Stimulated activated naive CD4-positive, alpha-beta T cell (primary cell): ENCODE measurements around the gene ATG5.
A peak's percentile ranks its signal among the peaks of the same experiment; 100 is the strongest.
"Not testable (repeated sequence)": the region's sequence is repeated elsewhere in the genome, so short reads cannot be mapped to it uniquely, and the experiment has no call there.

Experiments used
- DNase-seq, 6 experiments: peaks; one replicate each; lab custom pipeline; 2025; lab: John Stamatoyannopoulos, UW

Gene ATG5

DNA sequence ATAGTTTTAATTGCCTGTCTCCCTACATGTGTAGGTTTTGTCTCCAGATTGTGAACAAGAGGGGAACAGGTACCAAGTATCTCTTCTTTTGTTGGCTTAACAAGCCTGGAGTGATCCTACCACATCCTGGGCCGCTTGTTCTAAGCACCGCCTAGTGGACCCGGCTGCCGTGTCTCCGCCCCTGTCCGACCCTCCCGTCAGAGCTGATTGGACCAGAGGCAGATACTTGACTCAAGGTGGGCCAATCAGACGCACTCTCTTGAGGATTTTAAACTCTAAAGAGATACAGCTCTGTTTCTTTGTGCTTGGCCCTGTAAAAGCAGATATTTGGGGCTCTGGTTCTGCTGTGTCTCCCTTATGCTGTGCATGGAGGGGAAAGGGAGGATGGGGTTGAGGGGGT, 171.2 kb downstream of the ATG5 start:
- DNase-seq: no peak

DNA sequence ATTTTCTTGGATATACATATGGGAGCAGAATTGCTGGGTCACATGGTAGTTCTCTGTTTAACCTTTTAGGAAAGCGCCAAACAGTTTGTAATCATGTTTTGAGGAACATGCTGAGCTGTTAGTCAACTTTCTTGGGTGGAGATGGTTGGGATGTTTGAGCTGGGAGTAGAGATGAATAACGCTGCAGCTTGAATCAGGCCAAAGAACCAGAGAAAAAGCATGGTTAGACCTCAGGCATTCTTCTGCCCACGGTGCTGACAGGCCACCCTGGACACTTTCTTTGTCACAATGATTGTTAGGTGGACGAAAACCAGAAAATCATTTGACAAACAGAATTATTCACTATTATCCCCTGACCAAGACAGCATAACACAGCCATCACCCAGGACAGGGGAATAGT, 172.6 kb downstream of the ATG5 start:
- DNase-seq: no peak

DNA sequence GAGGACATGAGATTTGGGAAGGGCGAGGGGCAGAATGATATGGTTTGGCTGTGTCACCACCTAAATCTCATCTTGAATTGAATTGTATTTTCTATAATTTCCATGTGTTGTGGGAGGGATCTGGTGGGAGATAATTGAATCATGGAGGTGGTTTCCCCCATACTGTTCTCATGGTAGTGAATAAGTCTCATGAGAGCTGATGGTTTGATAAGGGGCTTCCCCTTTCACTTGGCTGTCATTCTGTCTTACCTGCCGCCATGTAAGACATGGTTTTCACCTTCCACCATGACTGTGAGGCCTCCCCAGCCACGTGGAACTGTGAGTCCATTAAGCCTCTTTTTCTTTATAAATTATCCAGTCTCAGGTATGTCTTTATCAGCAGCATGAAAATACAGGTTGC, 173.1 kb downstream of the ATG5 start:
- not testable (repeated sequence) for DNase-seq

DNA sequence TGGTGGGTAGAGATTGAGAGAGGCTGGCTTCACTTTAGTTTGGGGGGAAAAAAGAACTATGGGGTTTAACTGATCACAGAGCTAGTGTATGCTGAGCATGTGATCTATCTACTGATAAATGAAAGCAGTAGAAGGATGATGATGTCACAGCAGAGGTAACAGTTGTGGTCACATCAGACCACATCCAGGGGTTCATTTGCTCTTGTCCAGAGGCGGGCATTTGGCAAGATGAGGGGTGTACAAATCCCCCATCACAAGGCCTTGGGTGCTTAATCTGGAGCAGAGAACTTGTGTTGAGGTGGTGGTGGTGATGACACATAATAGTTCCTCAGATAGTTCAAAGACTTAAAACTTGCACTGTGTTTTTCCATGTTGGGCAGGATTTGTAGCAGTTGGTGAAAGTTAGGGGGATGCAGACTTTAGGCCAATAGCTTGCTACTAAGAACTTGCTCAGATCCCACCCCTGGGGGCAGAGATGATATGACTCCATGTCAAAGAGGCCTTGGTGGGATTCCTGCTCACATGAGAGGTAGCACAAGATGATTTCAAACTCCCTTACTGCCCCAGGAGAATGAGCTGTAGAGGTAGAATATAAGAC, 176.0 kb downstream of the ATG5 start:
- peak in 1 of 6 experiments; percentile 16 for DNase-seq

DNA sequence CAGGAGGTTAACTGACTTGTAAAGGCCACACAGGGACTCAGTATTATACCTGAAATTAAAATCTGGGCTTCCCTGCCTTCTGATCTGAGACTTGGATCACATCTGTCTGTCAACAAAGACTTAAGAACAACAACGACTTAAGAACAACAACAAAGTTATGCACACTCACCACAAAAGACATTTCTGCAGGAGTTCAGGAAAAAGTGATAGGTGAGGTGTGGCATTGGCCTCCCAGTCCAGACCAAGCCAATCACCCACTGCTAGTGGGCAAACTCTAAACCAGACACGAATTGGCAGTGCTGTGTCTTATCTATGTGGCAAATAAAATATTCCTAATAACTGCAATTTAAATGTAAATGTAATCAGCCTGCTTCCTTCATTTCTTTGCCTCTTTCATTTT, 178.1 kb downstream of the ATG5 start:
- DNase-seq: no peak

DNA sequence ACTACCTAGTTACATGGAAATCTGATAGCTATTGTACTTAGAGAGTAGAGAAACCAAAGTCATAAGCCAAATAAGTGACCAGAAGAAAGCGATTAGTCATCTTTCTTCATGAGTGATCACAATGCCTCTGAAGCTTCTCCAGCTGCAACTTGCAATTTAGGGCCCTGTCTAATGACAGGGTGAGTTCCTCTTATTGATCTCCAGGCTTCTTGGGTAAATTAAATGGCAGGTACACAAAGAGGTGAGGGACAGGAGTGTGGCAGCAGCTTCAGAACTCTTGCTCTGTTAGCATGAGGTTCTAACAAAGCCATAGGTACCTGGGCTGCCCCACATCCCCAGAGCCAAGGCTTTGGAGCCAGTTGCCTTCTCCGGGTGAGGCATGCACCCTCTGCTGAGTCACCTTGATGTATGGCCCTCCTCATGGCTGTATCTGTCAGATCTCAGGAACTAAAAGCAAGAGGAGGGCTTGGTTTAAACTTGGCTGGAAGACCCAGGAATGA, 178.7 kb downstream of the ATG5 start:
- no peak for DNase-seq

DNA sequence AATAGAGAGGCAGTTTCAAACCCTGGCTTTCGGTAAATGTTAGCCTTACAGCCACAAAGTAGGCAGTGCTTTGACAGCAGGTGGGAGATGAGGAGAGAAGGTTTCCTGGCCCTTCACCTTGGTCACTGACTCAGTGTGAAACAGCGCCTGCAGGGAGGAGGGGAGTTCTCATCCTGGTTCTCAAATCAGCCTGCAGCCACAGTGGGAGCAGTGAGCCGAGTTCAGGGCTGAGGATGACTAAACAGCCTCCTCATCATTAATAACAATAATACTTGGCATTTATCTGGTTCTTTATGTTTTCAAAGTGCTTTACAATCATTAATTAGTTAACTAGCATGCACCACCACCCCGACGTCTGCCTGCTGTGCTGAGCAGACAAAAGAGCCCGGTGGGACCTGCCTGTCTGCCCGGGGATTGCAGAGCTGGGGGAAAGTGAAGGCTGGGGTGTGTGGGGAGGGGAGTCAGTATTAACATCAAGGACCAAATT, 179.8 kb downstream of the ATG5 start:
- no peak for DNase-seq

DNA sequence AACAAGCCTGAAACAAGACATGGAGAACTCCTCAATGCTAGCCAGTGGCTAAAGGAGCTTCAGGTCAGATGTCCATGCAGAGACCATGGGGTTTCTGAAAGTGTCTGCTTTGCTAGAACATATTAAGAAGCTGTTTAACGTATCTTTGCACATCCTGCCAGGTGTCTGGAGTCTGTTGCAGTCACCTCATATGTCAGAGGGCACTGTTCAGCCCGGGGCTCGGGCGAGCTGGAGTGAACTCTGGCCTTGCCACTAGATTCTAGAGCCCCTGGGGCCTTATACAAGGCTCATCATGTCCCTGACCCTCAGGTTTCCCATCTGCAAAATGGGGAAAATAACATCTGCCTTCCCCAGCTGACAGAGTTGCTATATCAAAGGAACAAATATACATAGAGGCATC, 180.4 kb downstream of the ATG5 start:
- DNase-seq: no peak

DNA sequence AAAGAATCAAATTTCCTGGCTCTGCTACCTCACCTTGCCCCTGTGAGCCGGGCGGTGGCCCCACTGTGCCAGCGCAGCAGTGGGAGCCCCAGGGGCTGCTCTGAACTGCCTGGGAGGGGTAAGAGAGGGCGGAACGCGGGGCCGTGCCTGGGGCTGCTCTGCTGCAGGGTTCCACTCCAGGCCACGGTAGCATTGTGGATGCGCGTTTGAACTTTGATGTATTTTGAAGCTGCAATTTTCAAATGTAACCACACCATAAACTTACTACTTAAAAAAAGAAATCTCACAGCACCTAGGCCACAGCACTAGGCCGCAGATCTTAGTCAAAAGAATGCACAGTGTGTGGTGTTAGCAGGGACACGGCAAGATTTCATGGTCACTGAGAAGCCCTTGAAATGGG, 181.9 kb downstream of the ATG5 start:
- DNase-seq: no peak

DNA sequence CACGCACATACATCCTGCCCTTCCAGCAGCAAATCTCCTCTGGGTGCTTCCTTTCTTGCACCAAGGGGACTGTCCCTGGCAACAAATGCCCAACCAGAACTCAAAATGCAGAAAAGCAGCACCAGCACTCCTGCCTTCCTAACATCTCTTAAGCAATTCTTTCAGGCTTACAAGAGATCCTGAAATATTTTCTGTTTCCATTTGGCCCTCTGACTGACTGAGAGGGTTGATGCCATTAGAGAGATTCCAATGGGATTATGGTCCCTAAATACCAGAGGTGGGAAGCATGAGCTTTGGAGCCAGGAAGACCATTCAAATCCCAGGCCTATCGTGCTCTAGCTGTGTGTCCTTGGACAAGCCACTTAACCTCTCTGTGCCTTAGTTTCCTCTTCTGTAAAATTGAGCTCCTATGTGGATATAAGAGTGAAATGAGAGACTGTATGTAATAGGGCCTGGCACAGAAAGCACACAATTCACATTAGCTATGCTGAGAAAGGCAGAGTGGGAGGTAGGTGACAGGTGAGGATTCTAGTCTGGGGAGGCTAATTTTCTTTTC, 182.6 kb downstream of the ATG5 start:
- no peak for DNase-seq

DNA sequence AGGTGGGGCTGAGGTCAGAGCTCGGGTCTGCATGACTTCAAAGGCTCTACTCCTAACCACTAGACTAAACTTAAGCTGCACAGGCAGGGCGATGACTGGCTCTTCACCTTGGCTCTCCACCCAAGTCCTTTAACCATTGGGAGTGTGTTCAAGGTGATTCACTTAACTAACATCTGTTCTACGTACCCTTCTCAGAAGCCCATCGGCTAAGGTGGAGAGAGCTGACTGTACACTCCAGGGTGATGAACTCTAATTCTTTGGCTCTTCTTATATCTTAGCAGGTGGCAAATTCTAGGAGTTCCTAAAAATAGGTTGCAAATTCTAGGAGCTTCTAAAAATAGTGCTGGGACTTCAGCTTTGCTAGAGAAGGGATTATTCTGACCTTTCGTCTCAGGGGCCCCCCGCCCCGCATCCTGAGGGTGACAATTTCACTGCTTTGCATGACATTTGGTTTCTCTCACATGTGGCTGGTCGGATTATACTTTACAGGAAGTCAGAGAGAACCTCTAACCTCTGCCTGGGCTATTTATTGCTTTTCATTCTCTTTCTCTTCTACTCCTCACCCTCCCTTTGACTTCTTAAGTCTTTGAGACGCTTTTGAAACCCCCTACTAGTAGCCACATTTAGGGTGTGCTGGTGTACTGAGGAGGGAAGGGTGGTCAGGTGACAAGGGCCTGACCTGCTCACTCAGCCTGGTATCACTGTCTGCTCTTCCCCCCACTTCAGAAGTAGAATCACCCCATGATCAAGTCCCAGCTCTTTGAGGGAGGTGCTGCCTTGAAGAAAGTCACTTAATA, 183.9 kb downstream of the ATG5 start:
- DNase-seq: peak in 2 of 6 experiments; percentile 20 to 29

DNA sequence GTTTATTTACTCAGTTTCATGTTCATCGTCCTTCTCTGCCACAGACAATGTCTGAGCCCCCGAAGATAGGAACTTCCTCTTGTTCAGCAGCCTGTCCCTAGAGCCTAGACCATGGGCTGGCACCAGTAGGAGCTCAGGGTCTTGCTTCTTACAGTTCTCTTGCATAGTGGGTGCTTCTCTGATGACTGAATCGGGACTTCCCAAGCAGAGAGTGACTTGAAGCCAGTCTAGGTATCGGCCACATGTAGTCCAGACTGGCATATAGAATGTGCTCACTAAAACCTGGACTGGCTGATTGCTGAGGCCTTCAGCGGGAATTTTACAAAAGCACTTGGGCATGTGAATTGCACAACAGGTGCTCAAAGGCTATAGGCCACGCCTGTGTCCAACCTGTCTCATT, 187.4 kb downstream of the ATG5 start:
- DNase-seq: no peak

DNA sequence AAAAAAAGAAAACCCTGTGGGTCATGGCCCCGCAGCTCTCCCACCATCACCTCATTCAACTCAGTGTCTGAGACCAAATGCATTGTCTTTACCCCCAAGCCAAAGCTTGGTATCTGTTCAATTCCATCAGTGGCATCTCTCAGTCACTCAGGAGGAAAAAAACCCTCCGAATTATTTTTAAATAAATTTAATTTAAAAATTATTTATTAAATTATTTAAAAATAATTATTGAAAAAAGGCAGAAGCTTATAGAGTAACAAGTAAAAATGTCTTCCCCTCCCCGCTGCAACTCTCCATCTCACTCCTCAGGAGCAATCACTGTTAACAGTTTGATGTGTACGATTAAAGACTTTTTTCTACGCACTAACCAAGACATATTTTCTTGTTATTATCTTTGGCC, 188.7 kb downstream of the ATG5 start:
- no peak for DNase-seq

DNA sequence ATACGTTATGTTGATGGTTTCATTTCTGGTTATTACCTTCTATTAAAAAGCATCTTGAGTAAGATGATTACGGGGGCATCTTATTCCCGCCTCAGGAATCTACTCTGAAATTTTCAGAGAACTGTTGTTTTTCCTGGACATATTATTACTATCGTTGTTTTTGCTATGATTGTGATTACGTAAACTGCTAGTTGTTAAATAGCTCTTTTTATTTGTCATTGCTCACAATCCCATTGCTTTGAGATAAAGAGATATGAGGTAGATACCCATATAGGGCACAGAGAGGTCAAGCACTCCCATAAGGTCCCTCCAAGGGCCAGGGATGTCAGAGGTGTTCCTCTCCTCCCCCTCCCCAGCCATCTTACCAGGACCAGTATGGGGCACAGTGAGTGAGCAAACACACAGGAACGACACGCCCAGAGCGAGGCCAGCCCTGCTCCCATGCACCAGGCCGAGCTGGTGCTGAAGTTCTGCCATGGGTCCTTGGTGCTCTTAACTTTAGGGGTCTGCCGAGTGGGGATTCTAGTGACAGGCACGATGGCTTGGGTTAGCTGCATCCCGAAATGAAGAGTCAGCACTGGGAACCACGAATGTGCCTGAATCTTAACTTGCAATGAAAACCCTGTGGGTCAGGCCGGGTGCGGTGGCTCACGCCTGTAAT, 189.5 kb downstream of the ATG5 start:
- DNase-seq: no peak

DNA sequence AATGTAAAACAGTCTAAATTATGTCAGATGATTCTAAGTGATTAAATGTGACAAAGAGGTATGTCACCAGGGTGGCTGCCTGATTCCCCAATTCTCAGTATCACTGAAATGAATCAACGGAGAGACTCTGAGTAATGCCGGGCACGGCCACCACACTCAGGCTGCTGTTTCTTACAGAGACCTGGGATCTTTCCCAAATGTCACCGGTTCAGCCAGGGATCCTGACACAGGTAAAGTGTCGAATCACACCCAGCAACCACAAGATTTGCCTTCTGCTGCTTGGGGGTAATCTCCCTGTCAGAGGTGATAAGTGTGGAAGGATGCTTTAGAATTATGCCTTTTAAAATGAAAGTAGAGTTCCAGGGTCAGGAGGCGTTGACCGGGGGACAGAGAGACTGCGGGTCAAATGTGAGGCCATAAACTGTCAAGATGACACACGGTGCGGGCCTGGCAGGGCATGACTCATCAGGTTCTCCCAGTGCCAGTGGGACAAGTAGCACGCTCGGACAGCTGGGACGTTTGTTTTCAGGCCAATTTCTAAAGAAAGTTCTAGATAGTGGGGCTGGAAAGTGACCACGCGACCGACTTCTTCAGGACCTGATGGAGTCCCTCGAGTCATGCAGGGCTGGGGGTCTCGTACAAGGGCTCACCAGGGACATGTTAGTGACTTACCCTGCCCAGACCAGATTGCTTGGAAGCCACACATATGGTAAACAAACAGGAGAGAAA, 190.5 kb downstream of the ATG5 start:
- no peak for DNase-seq
